ENCODE results near the gene FBXW5. TPM values are rescaled to one million over a fixed set of nuclear protein-coding genes. Genes with fewer than 3 reads are reported as not detected.

FBXW5 gene
- polyA plus RNA-seq, 1 donor from 2014 or later, result 138 TPM

DNA sequence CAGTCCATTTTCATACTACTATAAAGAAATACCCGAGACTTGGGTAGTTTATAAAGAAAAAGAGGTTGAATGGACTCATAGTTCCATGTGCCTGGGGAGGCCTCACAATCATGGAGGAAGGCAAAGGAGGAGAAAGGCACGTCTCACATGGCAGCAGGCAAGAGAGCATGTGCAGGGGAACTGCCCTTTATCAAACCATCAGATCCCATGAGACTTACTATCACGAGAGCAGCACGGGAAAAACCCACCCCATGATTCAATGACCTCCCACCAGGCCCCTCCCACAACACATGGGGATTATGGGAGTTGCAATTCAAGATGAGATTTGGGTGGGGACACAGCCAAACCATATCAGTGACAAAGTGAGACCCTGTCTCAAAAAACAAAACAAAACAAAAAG is 38.3 kb downstream of the FBXW5 start:
- H3K27me3 ChIP-seq (ENCODE audit: insufficient read depth, low read depth, low read length), result no peaks in the 10 kb centered on the region
- TF ChIP-seq EZH2 (IDR thresholded peaks at IDR 0.05; ENCODE audit: borderline replicate concordance, insufficient read depth, low read length, poor library complexity, severe bottlenecking), result no peak
- TF ChIP-seq, protein P1, sequence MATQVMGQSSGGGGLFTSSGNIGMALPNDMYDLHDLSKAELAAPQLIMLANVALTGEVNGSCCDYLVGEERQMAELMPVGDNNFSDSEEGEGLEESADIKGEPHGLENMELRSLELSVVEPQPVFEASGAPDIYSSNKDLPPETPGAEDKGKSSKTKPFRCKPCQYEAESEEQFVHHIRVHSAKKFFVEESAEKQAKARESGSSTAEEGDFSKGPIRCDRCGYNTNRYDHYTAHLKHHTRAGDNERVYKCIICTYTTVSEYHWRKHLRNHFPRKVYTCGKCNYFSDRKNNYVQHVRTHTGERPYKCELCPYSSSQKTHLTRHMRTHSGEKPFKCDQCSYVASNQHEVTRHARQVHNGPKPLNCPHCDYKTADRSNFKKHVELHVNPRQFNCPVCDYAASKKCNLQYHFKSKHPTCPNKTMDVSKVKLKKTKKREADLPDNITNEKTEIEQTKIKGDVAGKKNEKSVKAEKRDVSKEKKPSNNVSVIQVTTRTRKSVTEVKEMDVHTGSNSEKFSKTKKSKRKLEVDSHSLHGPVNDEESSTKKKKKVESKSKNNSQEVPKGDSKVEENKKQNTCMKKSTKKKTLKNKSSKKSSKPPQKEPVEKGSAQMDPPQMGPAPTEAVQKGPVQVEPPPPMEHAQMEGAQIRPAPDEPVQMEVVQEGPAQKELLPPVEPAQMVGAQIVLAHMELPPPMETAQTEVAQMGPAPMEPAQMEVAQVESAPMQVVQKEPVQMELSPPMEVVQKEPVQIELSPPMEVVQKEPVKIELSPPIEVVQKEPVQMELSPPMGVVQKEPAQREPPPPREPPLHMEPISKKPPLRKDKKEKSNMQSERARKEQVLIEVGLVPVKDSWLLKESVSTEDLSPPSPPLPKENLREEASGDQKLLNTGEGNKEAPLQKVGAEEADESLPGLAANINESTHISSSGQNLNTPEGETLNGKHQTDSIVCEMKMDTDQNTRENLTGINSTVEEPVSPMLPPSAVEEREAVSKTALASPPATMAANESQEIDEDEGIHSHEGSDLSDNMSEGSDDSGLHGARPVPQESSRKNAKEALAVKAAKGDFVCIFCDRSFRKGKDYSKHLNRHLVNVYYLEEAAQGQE (IDR thresholded peaks at IDR 0.05; ENCODE audit: borderline replicate concordance), result no peak
- TF ChIP-seq SMC3 (conservative IDR thresholded peaks at IDR 0.05; ENCODE audit: poor library complexity), result no peak
- no peak for TF ChIP-seq EP300 (conservative IDR thresholded peaks at IDR 0.05; ENCODE audit: poor library complexity, severe bottlenecking)
- TF ChIP-seq, protein P2, sequence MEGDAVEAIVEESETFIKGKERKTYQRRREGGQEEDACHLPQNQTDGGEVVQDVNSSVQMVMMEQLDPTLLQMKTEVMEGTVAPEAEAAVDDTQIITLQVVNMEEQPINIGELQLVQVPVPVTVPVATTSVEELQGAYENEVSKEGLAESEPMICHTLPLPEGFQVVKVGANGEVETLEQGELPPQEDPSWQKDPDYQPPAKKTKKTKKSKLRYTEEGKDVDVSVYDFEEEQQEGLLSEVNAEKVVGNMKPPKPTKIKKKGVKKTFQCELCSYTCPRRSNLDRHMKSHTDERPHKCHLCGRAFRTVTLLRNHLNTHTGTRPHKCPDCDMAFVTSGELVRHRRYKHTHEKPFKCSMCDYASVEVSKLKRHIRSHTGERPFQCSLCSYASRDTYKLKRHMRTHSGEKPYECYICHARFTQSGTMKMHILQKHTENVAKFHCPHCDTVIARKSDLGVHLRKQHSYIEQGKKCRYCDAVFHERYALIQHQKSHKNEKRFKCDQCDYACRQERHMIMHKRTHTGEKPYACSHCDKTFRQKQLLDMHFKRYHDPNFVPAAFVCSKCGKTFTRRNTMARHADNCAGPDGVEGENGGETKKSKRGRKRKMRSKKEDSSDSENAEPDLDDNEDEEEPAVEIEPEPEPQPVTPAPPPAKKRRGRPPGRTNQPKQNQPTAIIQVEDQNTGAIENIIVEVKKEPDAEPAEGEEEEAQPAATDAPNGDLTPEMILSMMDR (IDR thresholded peaks at IDR 0.05; ENCODE audit: poor library complexity, severe bottlenecking), result no peak
- no peaks in the 10 kb centered on the region for H3K9me2 ChIP-seq (ENCODE audit: insufficient read depth, low read length)
- no peak overlapping the region for H3K27ac ChIP-seq (ENCODE audit: low read length)
- no peak overlapping the region for H3K4me2 ChIP-seq (ENCODE audit: low read length)
- no peaks in the 10 kb centered on the region for H3K9me3 ChIP-seq (ENCODE audit: low read length)
- H3K79me2 ChIP-seq (replicated peaks; ENCODE audit: insufficient read depth, low read length), result no peaks in the 10 kb centered on the region
- no peaks in the 10 kb centered on the region for H3F3A ChIP-seq (ENCODE audit: insufficient read depth, low read length, poor library complexity, severe bottlenecking)
- no peak overlapping the region for H3K9ac ChIP-seq (ENCODE audit: low read length)
- no peaks in the 10 kb centered on the region for H3K36me3 ChIP-seq (ENCODE audit: insufficient read depth, low read length)
- H3K4me3 ChIP-seq (ENCODE audit: low read length), result no peak overlapping the region
- H4K20me1 ChIP-seq (ENCODE audit: insufficient read depth), result no peaks in the 10 kb centered on the region
- H2AFZ ChIP-seq (ENCODE audit: low read depth, low read length), result no peak overlapping the region

DNA sequence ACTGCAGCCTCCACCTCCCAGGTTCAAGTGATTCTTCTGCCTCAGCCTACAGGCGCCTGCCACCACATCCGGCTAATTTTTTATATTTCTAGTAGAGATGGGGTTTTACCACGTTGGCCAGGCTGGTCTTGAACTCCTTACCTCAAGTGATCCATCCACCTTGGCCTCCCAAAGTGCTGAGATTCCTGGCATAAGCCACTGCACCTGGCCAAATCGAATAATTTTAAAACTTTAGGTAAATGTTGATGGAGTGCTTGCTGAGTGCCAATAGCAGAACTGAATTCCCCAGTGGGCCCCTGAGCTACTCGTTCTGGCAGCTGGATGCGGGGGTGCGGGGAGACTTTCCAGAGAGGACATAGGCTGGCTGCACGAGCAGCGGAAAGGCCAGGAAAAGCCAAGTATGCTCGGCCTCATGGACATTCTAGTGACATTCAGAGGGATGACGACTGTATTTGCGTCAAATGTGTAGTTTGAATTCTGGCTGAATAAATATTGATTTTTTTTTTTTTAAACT is 41.4 kb downstream of the FBXW5 start:
- Histone ChIP-seq H3K27ac (ENCODE audit: low read length) (no peak overlapping the region), H3K9ac (ENCODE audit: low read length) (no peak overlapping the region), H3F3A (ENCODE audit: insufficient read depth, low read length, poor library complexity, severe bottlenecking) (no peaks in the 10 kb centered on the region), H4K20me1 (ENCODE audit: insufficient read depth) (no peaks in the 10 kb centered on the region), H3K4me2 (ENCODE audit: low read length) (no peak overlapping the region), H3K79me2 (replicated peaks; ENCODE audit: insufficient read depth, low read length) (no peaks in the 10 kb centered on the region), H3K4me3 (ENCODE audit: low read length) (no peak overlapping the region), H3K9me2 (ENCODE audit: insufficient read depth, low read length) (no peaks in the 10 kb centered on the region), H3K36me3 (ENCODE audit: insufficient read depth, low read length) (no peaks in the 10 kb centered on the region), H3K9me3 (ENCODE audit: low read length) (no peaks in the 10 kb centered on the region), H3K27me3 (ENCODE audit: insufficient read depth, low read depth, low read length) (no peaks in the 10 kb centered on the region), H2AFZ (ENCODE audit: low read depth, low read length) (no peak overlapping the region)
- no peak for TF ChIP-seq EZH2 (IDR thresholded peaks at IDR 0.05; ENCODE audit: borderline replicate concordance, insufficient read depth, low read length, poor library complexity, severe bottlenecking)
- TF ChIP-seq SMC3 (conservative IDR thresholded peaks at IDR 0.05; ENCODE audit: poor library complexity), result no peak
- no peak for TF ChIP-seq EP300 (conservative IDR thresholded peaks at IDR 0.05; ENCODE audit: poor library complexity, severe bottlenecking)
- TF ChIP-seq, protein P1 (IDR thresholded peaks at IDR 0.05; ENCODE audit: borderline replicate concordance), result no peak
- no peak for TF ChIP-seq TAF1 (IDR thresholded peaks at IDR 0.05; ENCODE audit: low read depth)
- TF ChIP-seq MXI1 (conservative IDR thresholded peaks at IDR 0.05; ENCODE audit: poor library complexity, severe bottlenecking), result no peak
- TF ChIP-seq RAD21 (conservative IDR thresholded peaks at IDR 0.05), result no peak
- no peak for TF ChIP-seq POLR2AphosphoS5 (IDR thresholded peaks at IDR 0.05)
- TF ChIP-seq, protein P2 (IDR thresholded peaks at IDR 0.05; ENCODE audit: poor library complexity, severe bottlenecking), result no peak
